Epithelial cell of esophagus (primary cell): ENCODE results near the gene COL26A1.

Source experiments
- DNase-seq: peaks from one replicate; pipeline ENCODE4 v3.0.0; 2010; ENCODE audit warnings: low read depth
- H3K4me3 ChIP-seq: 2 replicates; pipeline ENCODE4 v1.5.1; 2011; ENCODE audit warnings: mild to moderate bottlenecking, low read length, control low read depth
- TF ChIP-seq, protein P1 (sequence below): IDR thresholded peaks from 2 replicates; pipeline ENCODE4 v1.5.1; 2011; ENCODE audit warnings: low read depth, mild to moderate bottlenecking, low read length, control low read depth, inconsistent platforms; ENCODE audit not compliant: insufficient read depth; ENCODE audit errors: missing control alignments

The COL26A1 gene

DNA sequence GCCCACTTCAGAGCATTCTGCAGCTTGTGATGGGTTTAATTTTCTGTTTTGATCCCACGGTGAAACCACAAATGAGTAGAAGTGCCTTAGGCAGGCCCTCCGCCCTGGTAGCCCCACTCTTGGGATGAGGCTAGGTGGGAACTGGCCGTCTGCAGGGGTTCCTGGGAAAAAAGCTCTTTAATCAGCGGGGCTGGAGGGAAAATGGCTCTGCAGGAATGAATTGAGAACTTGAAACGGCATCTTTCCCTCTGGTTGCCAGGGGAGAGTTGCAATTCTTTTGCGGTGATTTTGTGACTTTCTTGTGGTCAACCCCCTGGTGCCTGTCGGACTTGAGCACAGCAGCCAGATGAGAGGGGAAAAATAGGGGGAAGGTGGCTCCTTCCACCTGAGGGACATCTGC lies 32.7 kb downstream of the COL26A1 start:
- no peak for DNase-seq
- TF ChIP-seq, protein P1, sequence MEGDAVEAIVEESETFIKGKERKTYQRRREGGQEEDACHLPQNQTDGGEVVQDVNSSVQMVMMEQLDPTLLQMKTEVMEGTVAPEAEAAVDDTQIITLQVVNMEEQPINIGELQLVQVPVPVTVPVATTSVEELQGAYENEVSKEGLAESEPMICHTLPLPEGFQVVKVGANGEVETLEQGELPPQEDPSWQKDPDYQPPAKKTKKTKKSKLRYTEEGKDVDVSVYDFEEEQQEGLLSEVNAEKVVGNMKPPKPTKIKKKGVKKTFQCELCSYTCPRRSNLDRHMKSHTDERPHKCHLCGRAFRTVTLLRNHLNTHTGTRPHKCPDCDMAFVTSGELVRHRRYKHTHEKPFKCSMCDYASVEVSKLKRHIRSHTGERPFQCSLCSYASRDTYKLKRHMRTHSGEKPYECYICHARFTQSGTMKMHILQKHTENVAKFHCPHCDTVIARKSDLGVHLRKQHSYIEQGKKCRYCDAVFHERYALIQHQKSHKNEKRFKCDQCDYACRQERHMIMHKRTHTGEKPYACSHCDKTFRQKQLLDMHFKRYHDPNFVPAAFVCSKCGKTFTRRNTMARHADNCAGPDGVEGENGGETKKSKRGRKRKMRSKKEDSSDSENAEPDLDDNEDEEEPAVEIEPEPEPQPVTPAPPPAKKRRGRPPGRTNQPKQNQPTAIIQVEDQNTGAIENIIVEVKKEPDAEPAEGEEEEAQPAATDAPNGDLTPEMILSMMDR: no peak
- H3K4me3 ChIP-seq: no peak overlapping the region

DNA sequence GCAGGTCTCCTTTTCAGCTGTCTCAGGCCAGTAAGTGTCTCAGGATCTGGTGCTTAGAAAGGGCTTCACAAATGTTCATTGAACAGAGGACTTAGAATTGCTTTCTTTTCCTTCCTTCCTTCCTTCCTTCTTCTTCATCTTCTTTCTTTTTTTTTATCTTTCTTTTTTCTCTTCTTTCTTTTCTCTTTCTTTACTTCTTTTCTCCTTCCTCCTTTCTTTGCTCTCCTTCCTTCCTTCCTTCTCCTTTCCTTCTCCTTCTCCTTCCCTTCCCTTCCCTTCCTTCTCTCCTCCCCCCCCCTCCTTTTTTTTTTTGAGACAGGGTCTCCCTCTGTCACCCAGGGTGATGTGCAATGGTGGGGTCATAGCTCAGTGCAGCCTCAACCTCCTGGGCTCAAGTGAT lies 34.6 kb downstream of the COL26A1 start:
- TF ChIP-seq, protein P1: no peak
- no peak overlapping the region for H3K4me3 ChIP-seq
- no peak for DNase-seq

DNA sequence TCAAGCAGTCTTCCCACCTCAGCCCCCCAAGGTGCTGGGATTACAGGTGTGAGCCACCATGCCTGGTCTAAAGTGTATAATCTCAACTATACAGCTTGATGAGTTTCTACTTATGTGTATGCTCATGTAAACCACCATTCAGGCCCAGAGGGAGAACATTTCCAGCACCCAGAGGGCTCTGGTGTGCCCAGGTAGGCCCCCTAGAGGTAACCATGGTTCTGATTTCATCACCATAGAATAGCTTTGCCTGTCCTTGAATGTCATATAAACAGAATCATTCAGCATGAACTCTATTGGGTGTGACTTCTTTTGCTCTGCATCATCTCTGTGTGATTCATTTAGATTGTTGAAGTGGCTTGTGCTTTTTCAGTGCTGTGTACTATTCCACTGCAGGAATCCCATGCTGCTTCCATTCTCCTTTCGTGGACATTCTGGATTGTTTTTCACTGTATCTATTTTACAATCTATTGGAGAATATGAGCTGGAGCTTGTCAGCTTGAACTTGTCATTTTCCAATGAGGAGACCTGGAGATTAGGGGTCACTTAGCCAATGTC lies 35.2 kb downstream of the COL26A1 start:
- TF ChIP-seq, protein P1: no peak
- no peak for DNase-seq

DNA sequence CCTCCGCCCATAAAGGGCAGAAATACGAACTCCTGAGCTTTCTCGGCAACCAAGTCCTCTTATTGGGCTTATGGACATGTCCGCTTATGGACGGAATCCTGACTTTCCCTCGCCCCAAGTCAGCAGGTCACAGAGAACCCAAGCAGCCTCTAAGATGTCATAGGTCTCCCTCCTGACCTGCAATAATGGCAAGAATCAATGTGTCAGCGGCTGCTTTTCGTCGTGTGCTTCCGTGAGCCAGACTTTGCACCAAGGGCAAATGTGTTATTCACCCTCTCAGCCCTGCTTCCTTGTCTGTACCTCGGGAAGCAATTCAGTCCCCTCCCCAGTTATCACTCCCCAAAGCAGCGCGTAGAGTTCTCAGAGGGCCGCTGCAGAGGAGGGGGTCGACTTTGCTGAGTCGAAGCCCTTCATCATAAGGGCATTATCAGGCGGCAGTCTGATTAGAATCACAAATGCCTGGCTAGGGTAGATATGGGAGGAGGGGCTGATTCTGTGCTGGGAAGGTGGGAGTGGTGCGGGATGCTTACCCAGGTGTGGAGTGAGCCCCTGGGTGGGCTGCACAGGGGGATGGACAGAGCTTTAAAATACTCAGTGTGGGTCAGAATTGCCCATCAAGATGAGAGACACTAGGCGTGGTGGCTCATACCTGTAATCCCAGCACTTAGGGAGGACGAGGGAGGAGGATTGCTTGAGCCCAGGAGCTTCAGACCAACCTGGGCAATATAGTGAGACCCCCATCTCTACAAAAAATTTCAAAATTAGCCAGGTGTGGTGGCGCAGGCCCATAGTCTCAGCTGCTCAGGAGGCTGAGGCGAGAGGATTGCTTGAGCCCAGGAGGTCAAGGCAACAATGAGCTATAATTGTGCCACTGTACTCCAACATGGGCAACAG lies 36.0 kb downstream of the COL26A1 start:
- no peak for DNase-seq
- TF ChIP-seq, protein P1: no peak
- no peak overlapping the region for H3K4me3 ChIP-seq

More for the DNA sequence above, 35.2 kb downstream of the COL26A1 start:
- no peak overlapping the region for H3K4me3 ChIP-seq

DNA sequence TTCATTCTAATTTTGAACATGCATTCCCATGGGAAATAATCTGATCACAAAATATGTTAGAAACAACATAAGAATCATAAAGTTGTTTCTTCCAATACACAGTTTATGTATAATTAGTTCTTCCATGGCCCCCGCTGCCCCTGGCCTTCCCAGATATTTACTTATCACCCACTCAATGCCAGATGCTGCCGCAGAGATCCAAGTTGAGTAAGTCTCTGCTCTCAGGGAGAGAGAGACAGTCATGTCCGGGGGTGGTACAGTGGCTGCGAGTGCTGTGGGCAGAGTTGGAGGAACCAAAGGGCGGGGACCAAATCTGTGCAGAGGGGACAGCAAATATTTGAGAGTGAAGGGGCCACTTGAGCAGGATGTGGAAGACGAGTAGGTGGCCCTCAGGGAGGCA lies 37.1 kb downstream of the COL26A1 start:
- TF ChIP-seq, protein P1: no peak
- H3K4me3 ChIP-seq: no peak overlapping the region
- no peak for DNase-seq

DNA sequence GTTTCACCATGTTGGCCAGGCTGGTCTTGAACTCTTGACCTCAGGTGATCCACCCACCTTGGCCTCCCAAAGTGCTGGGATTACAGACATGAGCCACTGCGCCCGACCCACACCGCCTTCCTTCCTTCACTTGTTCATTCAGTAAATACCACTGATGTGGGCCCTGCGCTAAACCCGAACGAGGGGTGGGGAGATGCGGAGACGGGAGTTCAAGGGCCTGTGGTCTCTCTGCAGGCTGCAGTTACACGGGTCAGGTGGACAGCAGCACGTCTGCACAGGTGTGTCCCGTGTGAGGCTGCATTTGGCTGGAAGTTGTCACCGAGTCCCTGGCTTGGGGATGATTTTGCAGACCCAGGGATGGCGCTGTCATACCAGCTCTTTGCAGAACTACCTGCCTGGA lies 38.1 kb downstream of the COL26A1 start:
- no peak for DNase-seq
- no peak overlapping the region for H3K4me3 ChIP-seq
- TF ChIP-seq, protein P1: no peak

DNA sequence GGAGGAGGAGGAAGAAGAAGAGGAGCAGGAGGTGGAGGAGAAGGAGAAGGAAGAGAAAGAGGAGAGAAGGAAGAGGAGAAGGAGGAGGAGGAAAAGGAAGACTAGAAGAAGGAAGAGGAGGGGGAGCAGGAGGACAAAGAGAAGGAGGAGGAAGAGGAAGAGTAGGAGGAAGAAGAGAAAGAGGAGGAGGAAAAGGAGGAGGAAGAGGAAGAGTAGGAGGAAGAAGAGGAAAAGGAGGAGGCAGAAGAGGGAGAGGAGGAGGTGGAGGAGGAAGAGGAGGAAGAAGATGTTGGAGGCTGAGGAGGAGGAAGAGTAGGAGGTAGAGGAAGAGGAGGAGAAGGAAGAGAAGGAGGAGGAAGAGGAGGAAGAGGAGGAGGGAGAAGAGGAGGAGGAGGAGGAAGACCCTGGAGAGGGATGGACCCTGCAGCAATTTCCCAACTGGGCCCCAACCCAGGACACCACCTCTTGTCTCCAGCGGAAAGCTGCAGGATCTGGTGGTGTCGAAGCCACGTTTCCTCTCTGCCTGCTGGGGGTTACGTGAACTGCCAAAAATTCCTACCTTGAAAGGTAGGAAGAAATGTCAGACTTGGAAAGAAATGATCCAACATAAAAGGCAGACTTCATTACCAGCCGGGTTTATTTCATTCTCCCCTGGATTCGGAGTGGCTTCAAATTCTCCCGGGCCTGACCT lies 38.9 kb downstream of the COL26A1 start:
- H3K4me3 ChIP-seq: no peak overlapping the region
- no peak for DNase-seq
- TF ChIP-seq, protein P1: no peak
